ENCODE measurements around the gene PPP6R2. TPM values are rescaled to one million over a fixed set of nuclear protein-coding genes. Genes with fewer than 3 reads are reported as not detected.

The PPP6R2 gene
- total and polyA plus RNA-seq, 2 donors (not counting 1 experiment from before 2014, with no cell fraction given), result 19.7 to 44.4 TPM

DNA sequence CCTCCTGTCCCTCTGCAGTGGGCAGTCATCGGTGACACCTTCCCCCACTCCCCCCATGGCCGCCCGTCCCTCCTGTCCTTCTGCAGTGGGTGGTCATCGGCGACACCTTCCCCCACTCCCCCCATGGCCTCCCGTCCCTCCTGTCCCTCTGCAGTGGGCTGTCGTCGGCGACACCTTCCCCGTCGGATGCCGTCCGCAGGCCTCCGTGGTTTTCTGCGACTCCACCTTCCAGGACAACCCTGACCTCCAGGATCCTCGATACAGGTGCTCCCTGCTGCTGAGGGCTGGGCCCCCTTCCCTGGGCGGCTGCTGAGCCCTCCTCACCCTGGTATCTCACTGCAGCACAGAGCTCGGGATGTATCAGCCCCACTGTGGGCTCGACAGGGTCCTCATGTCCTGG lies 145.8 kb downstream of the PPP6R2 start:
- no peaks in the 10 kb centered on the region for H3K79me2 ChIP-seq (ENCODE audit: control insufficient read depth, insufficient read depth, low read length)
- no peak for TF ChIP-seq EZH2 (IDR thresholded peaks at IDR 0.05; ENCODE audit: low read length, missing control alignments)
- TF ChIP-seq, protein P1, sequence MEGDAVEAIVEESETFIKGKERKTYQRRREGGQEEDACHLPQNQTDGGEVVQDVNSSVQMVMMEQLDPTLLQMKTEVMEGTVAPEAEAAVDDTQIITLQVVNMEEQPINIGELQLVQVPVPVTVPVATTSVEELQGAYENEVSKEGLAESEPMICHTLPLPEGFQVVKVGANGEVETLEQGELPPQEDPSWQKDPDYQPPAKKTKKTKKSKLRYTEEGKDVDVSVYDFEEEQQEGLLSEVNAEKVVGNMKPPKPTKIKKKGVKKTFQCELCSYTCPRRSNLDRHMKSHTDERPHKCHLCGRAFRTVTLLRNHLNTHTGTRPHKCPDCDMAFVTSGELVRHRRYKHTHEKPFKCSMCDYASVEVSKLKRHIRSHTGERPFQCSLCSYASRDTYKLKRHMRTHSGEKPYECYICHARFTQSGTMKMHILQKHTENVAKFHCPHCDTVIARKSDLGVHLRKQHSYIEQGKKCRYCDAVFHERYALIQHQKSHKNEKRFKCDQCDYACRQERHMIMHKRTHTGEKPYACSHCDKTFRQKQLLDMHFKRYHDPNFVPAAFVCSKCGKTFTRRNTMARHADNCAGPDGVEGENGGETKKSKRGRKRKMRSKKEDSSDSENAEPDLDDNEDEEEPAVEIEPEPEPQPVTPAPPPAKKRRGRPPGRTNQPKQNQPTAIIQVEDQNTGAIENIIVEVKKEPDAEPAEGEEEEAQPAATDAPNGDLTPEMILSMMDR (conservative IDR thresholded peaks at IDR 0.05 in 1 of 2, IDR thresholded peaks at IDR 0.05 in 1 of 2; ENCODE audit: low read depth in 1 of 2, low read length in 2 of 2), result no peak
- no peak overlapping the region for H3K27ac ChIP-seq (ENCODE audit: insufficient read depth, low read length)
- no peaks in the 10 kb centered on the region for H3K9me3 ChIP-seq (ENCODE audit: control insufficient read depth, insufficient read depth, low read depth, low read length)
- no peak for DNase-seq (ENCODE audit: low read depth in 2 of 2)
- no peak overlapping the region for H3K4me2 ChIP-seq (ENCODE audit: extremely low read depth, insufficient read depth, low read length)
- no peaks in the 10 kb centered on the region for H3K36me3 ChIP-seq (ENCODE audit: control insufficient read depth, insufficient read depth, low read length)
- H4K20me1 ChIP-seq (ENCODE audit: control insufficient read depth, extremely low read depth, insufficient read depth, low read length), result no peaks in the 10 kb centered on the region
- no peaks in the 10 kb centered on the region for H3K27me3 ChIP-seq (ENCODE audit: control insufficient read depth, insufficient read depth, low read length)
- no peak overlapping the region for H2AFZ ChIP-seq (ENCODE audit: low read length)
- H3K9ac ChIP-seq (ENCODE audit: insufficient read depth, low read length), result no peak overlapping the region
- no peaks in the 10 kb centered on the region for H3K4me1 ChIP-seq (ENCODE audit: control insufficient read depth, extremely low read depth, insufficient read depth, low read length)
- H3K4me3 ChIP-seq (replicated peaks in 1 of 4; ENCODE audit: control extremely low read depth in 1 of 4, insufficient read depth in 1 of 4, low read depth in 3 of 4, low read length in 4 of 4), result no peak overlapping the region

DNA sequence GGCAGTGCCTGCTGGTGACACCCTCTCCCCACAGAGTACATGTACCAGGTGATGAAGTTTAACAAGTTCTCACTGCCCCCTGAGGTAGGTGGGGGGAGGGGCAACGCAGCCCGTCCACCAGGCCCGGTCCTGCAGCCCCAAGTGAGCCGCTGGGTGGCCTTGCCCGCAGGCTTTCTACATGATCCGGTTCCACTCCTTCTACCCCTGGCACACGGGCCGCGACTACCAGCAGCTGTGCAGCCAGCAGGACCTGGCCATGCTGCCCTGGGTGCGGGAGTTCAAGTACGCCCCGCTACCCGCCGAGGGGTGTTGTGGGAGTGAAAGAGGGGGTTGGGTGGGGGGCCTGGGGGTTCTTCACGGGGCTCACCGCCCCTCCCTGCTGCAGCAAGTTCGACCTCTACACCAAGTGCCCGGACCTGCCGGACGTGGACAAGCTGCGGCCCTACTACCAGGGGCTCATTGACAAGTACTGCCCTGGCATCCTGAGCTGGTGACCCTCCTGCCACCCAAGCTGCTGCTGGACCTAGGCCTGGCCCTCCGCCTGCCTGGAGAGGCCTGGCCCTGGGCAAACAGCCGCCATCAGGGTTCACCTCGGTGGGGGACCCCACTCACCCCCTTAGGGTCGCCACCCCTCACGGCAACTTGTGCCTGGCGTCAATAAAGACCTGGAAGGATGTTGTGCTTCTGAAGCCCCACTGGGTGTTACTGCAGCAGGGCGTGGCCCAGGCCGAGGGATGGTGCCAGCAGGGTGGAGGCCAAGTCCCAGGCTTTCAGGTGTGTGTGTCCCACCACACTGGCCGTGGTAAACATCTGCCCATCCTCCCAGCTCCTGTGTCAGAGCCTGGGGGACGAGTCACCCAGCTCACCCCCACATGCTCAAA lies 146.5 kb downstream of the PPP6R2 start:
- H2AFZ ChIP-seq (ENCODE audit: low read length), result no peak overlapping the region
- H4K20me1 ChIP-seq (ENCODE audit: control insufficient read depth, extremely low read depth, insufficient read depth, low read length), result no peaks in the 10 kb centered on the region
- no peaks in the 10 kb centered on the region for H3K36me3 ChIP-seq (ENCODE audit: control insufficient read depth, insufficient read depth, low read length)
- H3K4me3 ChIP-seq (replicated peaks in 1 of 4; ENCODE audit: control extremely low read depth in 1 of 4, insufficient read depth in 1 of 4, low read depth in 3 of 4, low read length in 4 of 4), result no peak overlapping the region
- H3K4me2 ChIP-seq (ENCODE audit: extremely low read depth, insufficient read depth, low read length), result no peak overlapping the region
- TF ChIP-seq, protein P1 (conservative IDR thresholded peaks at IDR 0.05 in 1 of 2, IDR thresholded peaks at IDR 0.05 in 1 of 2; ENCODE audit: low read depth in 1 of 2, low read length in 2 of 2), result no peak
- TF ChIP-seq EZH2 (IDR thresholded peaks at IDR 0.05; ENCODE audit: low read length, missing control alignments), result no peak
- no peak overlapping the region for H3K27ac ChIP-seq (ENCODE audit: insufficient read depth, low read length)
- H3K9me3 ChIP-seq (ENCODE audit: control insufficient read depth, insufficient read depth, low read depth, low read length), result no peaks in the 10 kb centered on the region
- H3K27me3 ChIP-seq (ENCODE audit: control insufficient read depth, insufficient read depth, low read length), result no peaks in the 10 kb centered on the region
- no peaks in the 10 kb centered on the region for H3K79me2 ChIP-seq (ENCODE audit: control insufficient read depth, insufficient read depth, low read length)
- no peak overlapping the region for H3K9ac ChIP-seq (ENCODE audit: insufficient read depth, low read length)
- no peaks in the 10 kb centered on the region for H3K4me1 ChIP-seq (ENCODE audit: control insufficient read depth, extremely low read depth, insufficient read depth, low read length)
- no peak for DNase-seq (ENCODE audit: low read depth in 2 of 2)

DNA sequence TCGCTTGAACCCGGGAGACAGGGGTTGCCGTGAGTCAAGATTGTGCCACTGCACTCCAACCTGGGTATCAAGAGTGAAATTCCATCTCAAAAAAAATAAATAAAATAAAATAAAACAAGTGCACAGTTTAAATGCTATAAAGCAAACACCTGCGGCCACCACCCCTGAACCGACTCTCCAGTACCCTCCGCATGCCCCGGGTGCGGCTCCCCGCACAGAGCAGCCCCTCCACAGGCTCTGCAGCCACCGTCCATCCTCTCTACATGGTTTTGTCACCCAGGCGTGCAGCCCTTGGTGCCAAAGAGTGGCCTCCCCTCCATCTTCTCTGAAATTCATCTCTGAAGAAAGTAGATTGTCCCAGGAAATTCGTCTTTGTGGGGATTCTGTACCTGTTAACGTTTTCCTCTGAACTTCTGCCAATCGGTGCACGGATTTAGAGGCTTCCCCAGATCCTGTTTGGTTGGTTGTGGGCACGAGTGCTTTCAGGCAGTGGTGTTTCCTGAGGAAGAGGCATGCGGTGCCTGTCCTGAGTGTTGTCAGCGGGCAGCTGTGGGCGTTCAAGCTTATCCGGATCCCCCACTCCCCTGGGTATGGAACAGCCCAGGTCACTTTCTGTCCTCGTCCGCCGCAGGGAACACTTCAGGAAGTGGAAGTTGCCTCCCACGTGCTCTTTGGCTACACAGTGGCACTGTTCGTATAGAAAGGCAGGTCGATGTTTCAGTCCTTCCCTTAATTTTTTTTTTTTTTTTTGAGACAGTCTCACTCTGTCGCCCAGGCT lies 147.6 kb downstream of the PPP6R2 start:
- no peak for DNase-seq (ENCODE audit: low read depth in 2 of 2)
- TF ChIP-seq, protein P1 (conservative IDR thresholded peaks at IDR 0.05 in 1 of 2, IDR thresholded peaks at IDR 0.05 in 1 of 2; ENCODE audit: low read depth in 1 of 2, low read length in 2 of 2), result no peak
- TF ChIP-seq EZH2 (IDR thresholded peaks at IDR 0.05; ENCODE audit: low read length, missing control alignments), result no peak
- H3K27me3 ChIP-seq (ENCODE audit: control insufficient read depth, insufficient read depth, low read length), result no peaks in the 10 kb centered on the region
- H3K36me3 ChIP-seq (ENCODE audit: control insufficient read depth, insufficient read depth, low read length), result no peaks in the 10 kb centered on the region
- H3K9ac ChIP-seq (ENCODE audit: insufficient read depth, low read length), result no peak overlapping the region
- H3K79me2 ChIP-seq (ENCODE audit: control insufficient read depth, insufficient read depth, low read length), result no peaks in the 10 kb centered on the region
- H3K4me2 ChIP-seq (ENCODE audit: extremely low read depth, insufficient read depth, low read length), result no peak overlapping the region
- no peak overlapping the region for H2AFZ ChIP-seq (ENCODE audit: low read length)
- no peak overlapping the region for H3K27ac ChIP-seq (ENCODE audit: insufficient read depth, low read length)
- no peak overlapping the region for H3K4me3 ChIP-seq (replicated peaks in 1 of 4; ENCODE audit: control extremely low read depth in 1 of 4, insufficient read depth in 1 of 4, low read depth in 3 of 4, low read length in 4 of 4)
- H4K20me1 ChIP-seq (ENCODE audit: control insufficient read depth, extremely low read depth, insufficient read depth, low read length), result no peaks in the 10 kb centered on the region
- H3K4me1 ChIP-seq (ENCODE audit: control insufficient read depth, extremely low read depth, insufficient read depth, low read length), result no peaks in the 10 kb centered on the region
- no peaks in the 10 kb centered on the region for H3K9me3 ChIP-seq (ENCODE audit: control insufficient read depth, insufficient read depth, low read depth, low read length)
